AG04450 (cell line): ENCODE data around the gene PNMA8B. TPM values are rescaled to one million over a fixed set of nuclear protein-coding genes. Genes with fewer than 3 reads are reported as not detected.
"Not testable (repeated sequence)": the region's sequence is repeated elsewhere in the genome, so short reads cannot be mapped to it uniquely, and the experiment has no call there.

Source experiments
- CTCF ChIA-PET: fragments of 300-600, 350-600 bp; formaldehyde crosslinking; extraction: SDS; loops from one replicate; lab custom pipeline; 2022; ENCODE audit warnings: antibody characterized with exemption, inconsistent platforms; lab: Charles Lee
- POLR2A ChIA-PET: fragments of 350-600 bp; formaldehyde crosslinking; extraction: SDS; loops from one replicate; lab custom pipeline; 2021; ENCODE audit warnings: antibody characterized with exemption, inconsistent platforms; lab: Yijun Ruan, JAX
- DNase-seq: peaks from one replicate; pipeline ENCODE4 v3.0.0-alpha.2; 2011; ENCODE audit warnings: low read depth, low spot score
- H3K27ac ChIP-seq: one replicate; pipeline ENCODE4 v1.5.1; 2012; ENCODE audit warnings: low read depth, low read length, control low read depth
- H3K27me3 ChIP-seq: one replicate; pipeline ENCODE4 v1.6.0; 2012; ENCODE audit warnings: low read length; ENCODE audit not compliant: control insufficient read depth, insufficient read depth
- H3K4me3 ChIP-seq: 2 replicates; pipeline ENCODE4 v1.5.1; 2011; ENCODE audit warnings: mild to moderate bottlenecking, low read depth, low read length, control low read depth
- H3K9me3 ChIP-seq: 2 replicates; pipeline ENCODE4 v1.5.1; 2012; ENCODE audit warnings: low read length; ENCODE audit not compliant: control insufficient read depth, insufficient read depth
- polyA plus RNA-seq: library from polyadenylated mRNA; depleted of rRNA; stranded (reverse); fragments of >200 nt; gene quantifications from 2 replicates; pipeline ENCODE4 v1.2.3, GENCODE V29; 2011
- TF ChIP-seq, protein P1 (sequence below): IDR thresholded peaks from 2 replicates; pipeline ENCODE4 v1.5.1; 2011; ENCODE audit warnings: low read depth, low read length, control low read depth, inconsistent platforms

The PNMA8B gene
- polyA plus RNA-seq, 1 experiment = 0.17 TPM

DNA sequence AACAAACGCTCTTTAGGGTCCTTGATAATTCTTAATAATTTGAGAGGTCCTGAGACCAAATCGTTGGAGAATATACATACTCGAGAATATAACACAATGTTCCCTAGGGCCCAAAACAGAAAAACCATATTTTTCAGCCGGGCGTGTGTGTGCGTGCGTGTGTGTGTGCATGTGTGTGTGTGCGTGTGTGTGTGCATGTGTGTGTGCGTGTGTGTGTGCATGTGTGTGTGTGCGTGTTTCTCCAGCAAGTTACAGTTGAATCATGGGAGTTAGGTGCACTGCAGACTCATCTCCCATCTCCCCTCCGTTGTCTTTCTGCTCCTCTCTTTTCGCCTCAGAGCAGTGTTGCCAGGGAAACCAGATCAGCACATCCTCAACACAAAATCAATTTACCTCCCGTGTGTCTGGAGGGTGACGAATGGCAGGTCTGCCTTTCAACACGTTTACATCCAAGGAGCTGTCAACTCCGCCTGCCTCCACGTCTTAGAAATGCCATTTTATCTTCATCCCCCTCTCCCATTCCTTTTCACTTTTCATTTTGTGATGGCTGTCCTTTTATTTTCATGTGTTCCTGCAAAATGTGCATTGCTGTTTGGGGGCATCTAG, 8.3 kb upstream of the PNMA8B start:
- POLR2A ChIA-PET = no interaction called here
- Histone ChIP-seq H3K27ac (no peak overlapping the region), H3K9me3 (peaks cover 5% of the 10 kb centered on the region), H3K27me3 (peaks cover 12% of the 10 kb centered on the region), H3K4me3 (no peak overlapping the region)
- no peak for DNase-seq
- CTCF ChIA-PET = interaction anchor here (0.9 to 1.0 kb wide), 2 partner anchors 12 to 39 kb away, joined by 3 to 4 read pairs; no protein-coding TSS in a partner anchor
- TF ChIP-seq, protein P1, sequence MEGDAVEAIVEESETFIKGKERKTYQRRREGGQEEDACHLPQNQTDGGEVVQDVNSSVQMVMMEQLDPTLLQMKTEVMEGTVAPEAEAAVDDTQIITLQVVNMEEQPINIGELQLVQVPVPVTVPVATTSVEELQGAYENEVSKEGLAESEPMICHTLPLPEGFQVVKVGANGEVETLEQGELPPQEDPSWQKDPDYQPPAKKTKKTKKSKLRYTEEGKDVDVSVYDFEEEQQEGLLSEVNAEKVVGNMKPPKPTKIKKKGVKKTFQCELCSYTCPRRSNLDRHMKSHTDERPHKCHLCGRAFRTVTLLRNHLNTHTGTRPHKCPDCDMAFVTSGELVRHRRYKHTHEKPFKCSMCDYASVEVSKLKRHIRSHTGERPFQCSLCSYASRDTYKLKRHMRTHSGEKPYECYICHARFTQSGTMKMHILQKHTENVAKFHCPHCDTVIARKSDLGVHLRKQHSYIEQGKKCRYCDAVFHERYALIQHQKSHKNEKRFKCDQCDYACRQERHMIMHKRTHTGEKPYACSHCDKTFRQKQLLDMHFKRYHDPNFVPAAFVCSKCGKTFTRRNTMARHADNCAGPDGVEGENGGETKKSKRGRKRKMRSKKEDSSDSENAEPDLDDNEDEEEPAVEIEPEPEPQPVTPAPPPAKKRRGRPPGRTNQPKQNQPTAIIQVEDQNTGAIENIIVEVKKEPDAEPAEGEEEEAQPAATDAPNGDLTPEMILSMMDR = no peak

DNA sequence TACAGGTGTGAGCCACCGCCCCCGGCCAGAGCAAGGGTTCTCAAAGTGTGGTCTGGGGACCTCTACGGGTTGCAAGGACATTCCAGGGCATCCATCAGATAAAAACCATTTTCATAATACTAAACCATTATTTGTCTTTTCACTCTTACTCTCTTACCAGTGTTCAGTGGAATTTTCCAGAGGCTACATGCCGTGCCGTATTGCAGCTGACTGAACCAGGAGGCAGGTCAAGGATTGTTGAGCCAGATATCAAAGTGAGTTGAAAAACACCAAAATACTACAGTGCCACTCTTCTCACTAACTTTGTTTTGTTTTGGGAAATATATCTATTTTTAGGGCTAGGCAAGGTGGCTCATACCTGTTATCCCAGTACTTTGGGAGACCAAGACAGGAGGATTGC, 7.2 kb upstream of the PNMA8B start:
- no peak for DNase-seq
- peaks cover 5% of the 10 kb centered on the region for H3K9me3 ChIP-seq
- peaks cover 12% of the 10 kb centered on the region for H3K27me3 ChIP-seq
- H3K27ac ChIP-seq = no peak overlapping the region
- POLR2A ChIA-PET = no interaction called here
- CTCF ChIA-PET = interaction anchor here (0.9 kb wide), 1 partner anchor 40 kb away, joined by 4 read pairs; no protein-coding TSS in a partner anchor
- TF ChIP-seq, protein P1 = no peak
- no peak overlapping the region for H3K4me3 ChIP-seq

DNA sequence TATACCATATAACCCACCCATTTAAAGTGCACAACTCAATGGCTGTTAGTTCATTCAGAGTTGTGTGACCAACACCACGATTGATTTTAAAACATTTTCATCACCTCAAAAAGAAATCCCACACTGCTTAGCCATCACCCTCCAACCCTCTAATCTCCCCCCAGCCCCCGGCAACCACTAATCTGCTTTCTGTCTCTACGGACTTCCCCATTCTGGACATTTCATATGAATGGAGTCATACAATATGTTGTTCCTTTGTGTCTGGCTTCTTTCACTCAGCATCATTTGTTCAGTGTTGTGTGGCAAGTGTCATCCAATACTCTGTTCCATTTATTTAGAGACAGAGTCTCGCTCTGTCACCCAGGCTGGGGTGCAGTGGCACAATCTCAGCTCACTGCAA, 4.0 kb upstream of the PNMA8B start:
- Histone ChIP-seq H3K27ac (no peak overlapping the region), H3K27me3 (peaks cover 10% of the 10 kb centered on the region), H3K9me3 (peaks cover 6% of the 10 kb centered on the region), H3K4me3 (no peak overlapping the region)
- DNase-seq = no peak
- ChIA-PET POLR2A (no interaction called here), CTCF (no interaction called here)
- TF ChIP-seq, protein P1 = no peak

DNA sequence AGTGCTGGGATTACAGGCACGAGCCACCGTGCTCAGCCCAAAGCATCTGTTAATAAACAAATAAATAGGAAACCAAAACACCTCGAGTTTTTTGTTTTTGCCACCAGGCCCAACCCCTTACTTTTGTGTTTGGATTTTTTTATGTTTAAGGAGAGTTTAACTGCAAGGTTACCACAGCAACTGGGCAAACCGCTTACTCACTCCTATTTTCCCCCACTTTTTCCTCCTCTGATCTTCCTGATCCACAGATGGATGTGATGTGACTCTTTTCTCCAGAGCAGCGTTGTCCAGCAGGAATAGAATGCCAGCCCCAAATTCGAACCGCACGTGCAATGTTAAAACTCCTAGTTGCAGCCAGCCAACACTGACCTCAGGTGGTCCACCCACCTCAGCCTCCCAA, 2.1 kb upstream of the PNMA8B start:
- no peak overlapping the region for H3K4me3 ChIP-seq
- no peak for DNase-seq
- CTCF ChIA-PET = no interaction called here
- H3K27me3 ChIP-seq = peaks cover 21% of the 10 kb centered on the region
- TF ChIP-seq, protein P1 = no peak
- peaks cover 17% of the 10 kb centered on the region; the same call in 1 of the 2 replicates for H3K9me3 ChIP-seq
- no peak overlapping the region for H3K27ac ChIP-seq
- POLR2A ChIA-PET = no interaction called here

DNA sequence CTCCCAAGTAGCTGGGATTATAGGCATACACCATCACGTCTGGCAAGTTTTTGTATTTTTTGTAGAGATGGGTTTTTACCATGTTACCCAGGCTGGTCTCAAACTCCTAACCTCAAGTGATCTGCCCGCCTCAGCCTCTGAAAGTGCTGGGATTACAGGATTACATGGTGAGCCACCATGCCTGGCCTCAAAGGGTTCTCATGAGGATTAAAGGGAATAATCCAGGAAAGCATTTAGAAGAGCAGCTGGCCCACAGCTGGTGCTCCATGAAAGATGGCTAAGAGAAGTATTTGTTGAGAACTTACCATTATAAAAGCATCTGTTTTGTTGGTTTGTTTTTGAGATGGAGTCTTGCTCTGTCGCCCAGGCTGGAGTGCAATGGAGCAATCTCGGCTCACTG, 1.2 kb upstream of the PNMA8B start:
- POLR2A ChIA-PET, H3K27ac ChIP-seq, DNase-seq, H3K4me3 ChIP-seq: not testable (repeated sequence)
- CTCF ChIA-PET = interaction anchor here (0.9 to 1.2 kb wide), 2 partner anchors 101 to 215 kb away, joined by 3 to 4 read pairs; no protein-coding TSS in a partner anchor
- H3K27me3 ChIP-seq = peaks cover 30% of the 10 kb centered on the region
- H3K9me3 ChIP-seq = peaks cover 17% of the 10 kb centered on the region; the same call in 1 of the 2 replicates
